Measurements from ENCODE around the gene ATP5PF.

DNA sequence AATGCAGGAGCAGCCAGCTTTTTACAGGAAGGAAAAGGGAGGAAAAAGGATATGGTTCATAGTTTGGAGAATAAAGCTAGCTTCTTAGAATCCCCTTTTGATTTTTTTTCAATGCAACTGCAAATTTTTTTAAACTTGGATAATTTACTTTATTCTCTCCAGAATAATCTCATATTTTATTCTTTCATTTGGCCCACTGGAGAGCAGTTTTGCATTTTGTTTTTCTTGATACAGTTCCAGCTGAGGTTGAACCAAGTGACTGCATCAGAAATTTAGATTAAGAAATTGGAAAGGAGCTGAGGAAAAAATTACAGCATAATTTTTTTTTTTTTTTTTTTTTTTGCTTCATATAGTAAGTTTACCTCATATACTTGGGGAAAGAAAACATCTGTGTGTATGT is 22.8 kb upstream of the ATP5PF start:
- TF ChIP-seq HOXD13 (CRISPR knock-in tag; IDR thresholded peaks at IDR 0.05; ENCODE audit: borderline replicate concordance) (no peak), ZNF121 (tag by site-specific recombination; IDR thresholded peaks at IDR 0.05) (no peak), ZBTB20 (tag by site-specific recombination; IDR thresholded peaks at IDR 0.05) (no peak), YY1 (tag by site-specific recombination; IDR thresholded peaks at IDR 0.05) (no peak)
- TF ChIP-seq, protein P1, sequence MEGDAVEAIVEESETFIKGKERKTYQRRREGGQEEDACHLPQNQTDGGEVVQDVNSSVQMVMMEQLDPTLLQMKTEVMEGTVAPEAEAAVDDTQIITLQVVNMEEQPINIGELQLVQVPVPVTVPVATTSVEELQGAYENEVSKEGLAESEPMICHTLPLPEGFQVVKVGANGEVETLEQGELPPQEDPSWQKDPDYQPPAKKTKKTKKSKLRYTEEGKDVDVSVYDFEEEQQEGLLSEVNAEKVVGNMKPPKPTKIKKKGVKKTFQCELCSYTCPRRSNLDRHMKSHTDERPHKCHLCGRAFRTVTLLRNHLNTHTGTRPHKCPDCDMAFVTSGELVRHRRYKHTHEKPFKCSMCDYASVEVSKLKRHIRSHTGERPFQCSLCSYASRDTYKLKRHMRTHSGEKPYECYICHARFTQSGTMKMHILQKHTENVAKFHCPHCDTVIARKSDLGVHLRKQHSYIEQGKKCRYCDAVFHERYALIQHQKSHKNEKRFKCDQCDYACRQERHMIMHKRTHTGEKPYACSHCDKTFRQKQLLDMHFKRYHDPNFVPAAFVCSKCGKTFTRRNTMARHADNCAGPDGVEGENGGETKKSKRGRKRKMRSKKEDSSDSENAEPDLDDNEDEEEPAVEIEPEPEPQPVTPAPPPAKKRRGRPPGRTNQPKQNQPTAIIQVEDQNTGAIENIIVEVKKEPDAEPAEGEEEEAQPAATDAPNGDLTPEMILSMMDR (tag by site-specific recombination; IDR thresholded peaks at IDR 0.05), result no peak
